Gastrocnemius medialis (tissue), 4 donors: ENCODE results near the gene PRMT7. TPM values are rescaled to one million over a fixed set of nuclear protein-coding genes. Genes with fewer than 3 reads are reported as not detected.

Source experiments
- ATAC-seq, 2 donors: fragments of 150-250 bp; one replicate each; pipeline ENCODE4 v1.9.1; 2016
- DNase-seq, 2 donors: peaks; one replicate each; pipeline ENCODE4 v3.0.0-alpha.2; 2019
- H3K27ac ChIP-seq, 4 donors: fragments of 200-600 bp; sonication (generic); 1 replicate in 1 of 4; 2 replicates in 3 of 4; pipeline ENCODE4 v1.5.1; 2016 to 2018; ENCODE audit warnings: mild to moderate bottlenecking in 2 of 4, moderate library complexity in 1 of 4
- H3K27me3 ChIP-seq, 3 donors: fragments of 200-600 bp; sonication (generic) in 2 of 3; 1 replicate in 1 of 3; 2 replicates in 2 of 3; pipeline versions ENCODE4 v1.5.1 to v1.6.0; 2016 to 2019; ENCODE audit warnings: mild to moderate bottlenecking in 1 of 3, moderate library complexity in 1 of 3
- H3K36me3 ChIP-seq, 2 donors: fragments of 200-600 bp; sonication (generic) in 1 of 2; one replicate each; pipeline ENCODE4 v1.5.1; 2017 to 2018
- H3K4me1 ChIP-seq, 2 donors: fragments of 200-600 bp; sonication (generic) in 1 of 2; one replicate each; pipeline ENCODE4 v1.5.1; 2016 to 2017; ENCODE audit warnings: mild to moderate bottlenecking in 2 of 2
- H3K4me3 ChIP-seq, 4 donors: fragments of 200-600 bp; sonication (generic) in 3 of 4; 1 replicate in 1 of 4; 2 replicates in 3 of 4; pipeline ENCODE4 v1.5.1; 2016 to 2019; ENCODE audit warnings: mild to moderate bottlenecking in 2 of 4
- H3K9me3 ChIP-seq, 3 donors: fragments of 200-600 bp; sonication (generic) in 2 of 3; 1 replicate in 1 of 3; 2 replicates in 2 of 3; pipeline ENCODE4 v1.5.1; 2016 to 2019
- POLR2A ChIP-seq, 2 donors: fragments of 450-650 bp; IDR thresholded peaks; one replicate each; pipeline ENCODE4 v1.6.1; 2017; ENCODE audit warnings: antibody characterized with exemption in 2 of 2, mild to moderate bottlenecking in 2 of 2, moderate library complexity in 2 of 2
- in situ Hi-C, 4 donors: fragments of 200-750 bp; cut with MboI; loops; one replicate each; pipeline versions ENCODE4 v1.15.0 to v1.8.0; 2017; ENCODE audit warnings: low sequenced_read_pairs in 4 of 4
- intact Hi-C: fragments of 100-400 bp; cut with DNase I; formaldehyde crosslinking; loops from one replicate; pipeline ENCODE4 v1.15.1; 2023; ENCODE audit warnings: low total_unique reads
- total RNA-seq, 4 donors: library from RNA; depleted of rRNA; stranded (reverse); fragments of >200 nt; gene quantifications; one replicate each; pipeline versions ENCODE4 v1.1.0 to v1.2.3, GENCODE V29; 2016
- TF ChIP-seq, protein P1 (sequence below), 5 experiments: fragments of 450-650 bp in 3 of 5; fragments of 200-600 bp in 2 of 5; sonication (generic) in 2 of 5; IDR thresholded peaks in 4 of 5; conservative IDR thresholded peaks in 1 of 5; 1 replicate in 4 of 5; 2 replicates in 1 of 5; pipeline ENCODE4 v1.5.1; 2016 to 2019; ENCODE audit warnings: antibody characterized with exemption in 5 of 5, mild to moderate bottlenecking in 3 of 5, moderate library complexity in 3 of 5

PRMT7 gene
- total RNA-seq, 4 donors from 2014 or later, result 22.2 to 41.0 (median 32.8) TPM

DNA sequence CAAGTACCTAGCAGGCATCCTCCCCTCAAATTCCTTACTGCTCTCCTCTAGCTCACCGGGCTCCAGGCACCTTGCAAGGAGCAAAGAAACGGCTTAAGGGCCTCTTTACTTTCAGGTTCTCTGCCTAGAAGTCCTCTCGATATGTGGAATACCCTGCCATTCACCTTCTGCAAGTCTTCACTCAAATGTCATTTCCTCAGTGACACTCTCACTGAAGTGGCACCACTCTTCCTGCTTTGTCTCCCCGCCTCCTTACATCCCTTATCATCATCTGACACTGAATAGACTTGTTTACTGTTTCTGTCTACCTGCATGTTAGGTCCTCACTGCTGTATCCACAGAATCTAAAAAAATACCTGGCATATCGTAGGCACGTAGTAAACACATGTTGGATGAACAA lies 1.0 kb upstream of the PRMT7 start:
- peak overlapping the region; percentile 87 to 91 (median 90) for H3K27ac ChIP-seq
- TF ChIP-seq POLR2A (IDR thresholded peaks at IDR 0.05), result no peak
- peak overlapping the region; percentile 71 to 98 (median 82) for H3K4me3 ChIP-seq
- H3K9me3 ChIP-seq, result no peaks in the 10 kb centered on the region
- H3K36me3 ChIP-seq, result peaks cover 0 to 35% of the 10 kb centered on the region in 2 donors
- no peak for DNase-seq
- ATAC-seq, result no peak
- H3K27me3 ChIP-seq, result no peaks in the 10 kb centered on the region
- intact Hi-C loops (loop anchor here (1.0 to 5.0 kb wide), 3 partner anchors 21 to 62 kb away; partner anchors contain the start of genes PLA2G15 and SLC7A6), in situ Hi-C loops (no loop called here)
- H3K4me1 ChIP-seq, result peaks cover 28 to 41% of the 10 kb centered on the region in 2 donors

DNA sequence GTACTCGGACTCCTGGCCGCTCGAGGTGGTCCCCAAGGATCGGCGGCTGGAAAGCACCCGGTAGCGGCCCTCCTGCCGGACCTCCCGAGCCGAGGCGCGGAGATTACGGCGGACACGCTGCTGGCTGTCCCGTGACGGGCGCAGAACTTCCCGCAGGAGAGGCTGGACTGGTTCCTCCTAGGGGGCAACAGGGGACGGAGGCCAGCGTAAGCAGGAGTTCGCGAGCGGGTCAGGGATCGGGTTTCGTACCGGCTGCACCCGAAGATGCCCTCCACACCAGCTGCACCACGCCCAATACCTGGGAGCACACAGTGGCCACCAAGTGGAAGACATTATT lies 414 bp upstream of the PRMT7 start:
- H3K4me1 ChIP-seq, result peaks cover 28 to 41% of the 10 kb centered on the region in 2 donors
- ATAC-seq, result peak; percentile 58 to 62

DNA sequence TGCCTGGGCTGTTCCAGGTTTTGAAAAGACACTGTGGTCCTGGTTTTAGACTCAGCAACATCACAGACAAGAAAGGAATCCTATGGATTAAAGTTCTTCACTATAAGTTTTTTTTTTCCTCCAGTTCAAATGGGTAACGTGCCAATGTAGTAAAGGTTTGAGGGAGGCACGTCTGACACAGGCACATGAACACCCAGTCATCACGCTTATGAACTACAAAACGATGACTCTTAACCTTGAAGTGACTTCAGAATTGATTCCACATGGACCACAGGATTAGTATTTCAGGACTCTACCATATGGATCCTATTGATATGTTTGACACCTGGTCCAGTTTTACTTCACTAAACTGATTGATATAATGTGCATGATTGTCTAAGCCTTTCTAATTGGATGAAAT lies 2.3 kb downstream of the PRMT7 start:
- TF ChIP-seq, protein P1, sequence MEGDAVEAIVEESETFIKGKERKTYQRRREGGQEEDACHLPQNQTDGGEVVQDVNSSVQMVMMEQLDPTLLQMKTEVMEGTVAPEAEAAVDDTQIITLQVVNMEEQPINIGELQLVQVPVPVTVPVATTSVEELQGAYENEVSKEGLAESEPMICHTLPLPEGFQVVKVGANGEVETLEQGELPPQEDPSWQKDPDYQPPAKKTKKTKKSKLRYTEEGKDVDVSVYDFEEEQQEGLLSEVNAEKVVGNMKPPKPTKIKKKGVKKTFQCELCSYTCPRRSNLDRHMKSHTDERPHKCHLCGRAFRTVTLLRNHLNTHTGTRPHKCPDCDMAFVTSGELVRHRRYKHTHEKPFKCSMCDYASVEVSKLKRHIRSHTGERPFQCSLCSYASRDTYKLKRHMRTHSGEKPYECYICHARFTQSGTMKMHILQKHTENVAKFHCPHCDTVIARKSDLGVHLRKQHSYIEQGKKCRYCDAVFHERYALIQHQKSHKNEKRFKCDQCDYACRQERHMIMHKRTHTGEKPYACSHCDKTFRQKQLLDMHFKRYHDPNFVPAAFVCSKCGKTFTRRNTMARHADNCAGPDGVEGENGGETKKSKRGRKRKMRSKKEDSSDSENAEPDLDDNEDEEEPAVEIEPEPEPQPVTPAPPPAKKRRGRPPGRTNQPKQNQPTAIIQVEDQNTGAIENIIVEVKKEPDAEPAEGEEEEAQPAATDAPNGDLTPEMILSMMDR (IDR thresholded peaks at IDR 0.05 in 4 of 5, conservative IDR thresholded peaks at IDR 0.05 in 1 of 5), result no peak
- TF ChIP-seq POLR2A (IDR thresholded peaks at IDR 0.05), result no peak
- in situ Hi-C loops (no loop called here), intact Hi-C loops (loop anchor here (5.0 kb wide), 2 partner anchors 51 to 66 kb away; partner anchors contain the start of genes PLA2G15 and SLC7A6)
- Histone ChIP-seq H3K27ac (peak overlapping the region in 1 of 4 donors; percentile 34), H3K4me1 (peaks cover 28 to 41% of the 10 kb centered on the region in 2 donors), H3K9me3 (no peaks in the 10 kb centered on the region), H3K27me3 (no peaks in the 10 kb centered on the region), H3K36me3 (peaks cover 0 to 41% of the 10 kb centered on the region in 2 donors), H3K4me3 (no peak overlapping the region)
- no peak for DNase-seq
- ATAC-seq, result no peak

More for the DNA sequence above, 414 bp upstream of the PRMT7 start:
- peak overlapping the region; percentile 71 to 98 (median 82) for H3K4me3 ChIP-seq
- DNase-seq, result peak in 1 of 2 donors; percentile 68
- in situ Hi-C loops, result no loop called here
- H3K36me3 ChIP-seq, result peaks cover 0 to 36% of the 10 kb centered on the region in 2 donors
- no peaks in the 10 kb centered on the region for H3K27me3 ChIP-seq
- H3K9me3 ChIP-seq, result no peaks in the 10 kb centered on the region
- intact Hi-C loops, result loop anchor here (1.0 to 5.0 kb wide), 3 partner anchors 22 to 63 kb away; partner anchors contain the start of genes PLA2G15 and SLC7A6
- TF ChIP-seq, protein P1 (IDR thresholded peaks at IDR 0.05 in 4 of 5, conservative IDR thresholded peaks at IDR 0.05 in 1 of 5), result no peak
- TF ChIP-seq POLR2A (IDR thresholded peaks at IDR 0.05), result no peak
- H3K27ac ChIP-seq, result peak overlapping the region; percentile 87 to 91 (median 90)

DNA sequence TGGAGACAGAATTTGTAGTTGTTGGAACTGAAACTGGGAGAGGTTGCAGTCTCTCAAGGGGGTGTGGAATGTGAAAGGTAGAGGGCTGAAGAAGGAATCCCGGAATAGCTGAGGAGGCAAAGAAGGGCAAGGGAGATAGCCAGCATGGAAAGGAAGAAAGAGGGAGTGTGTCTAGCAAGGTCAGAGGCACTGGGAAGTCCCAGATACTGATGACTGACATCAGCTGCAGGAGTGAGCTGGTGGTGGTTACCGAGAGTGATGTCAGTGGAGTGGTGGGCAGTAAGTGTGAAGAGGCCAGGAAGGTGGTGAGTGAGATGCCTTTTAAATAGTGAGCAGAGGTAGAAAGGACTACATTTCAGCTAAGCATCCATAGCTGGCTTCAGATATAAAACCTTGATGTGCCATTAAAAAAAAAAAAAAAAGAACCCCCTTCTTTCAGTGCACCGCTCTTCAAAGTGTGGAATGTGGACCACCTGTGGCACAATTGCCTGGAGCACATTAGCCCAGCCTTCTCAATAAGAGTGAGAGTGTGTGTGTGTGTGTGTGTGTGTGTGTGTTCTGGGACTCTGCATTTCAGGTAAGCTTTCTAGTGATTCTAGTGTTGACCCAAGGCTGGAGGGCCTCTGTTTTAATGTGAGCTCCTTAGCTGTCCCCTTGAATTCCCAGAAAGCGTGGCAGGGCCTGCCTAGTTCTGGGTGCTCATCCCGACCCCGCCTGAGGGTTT lies 8.5 kb downstream of the PRMT7 start:
- no peak overlapping the region for H3K27ac ChIP-seq
- no peaks in the 10 kb centered on the region for H3K9me3 ChIP-seq
- intact Hi-C loops, result no loop called here
- peaks cover 0 to 52% of the 10 kb centered on the region in 2 donors for H3K36me3 ChIP-seq
- ATAC-seq (no peak), DNase-seq (no peak)
- no peaks in the 10 kb centered on the region for H3K27me3 ChIP-seq
- TF ChIP-seq, protein P1 (IDR thresholded peaks at IDR 0.05 in 4 of 5, conservative IDR thresholded peaks at IDR 0.05 in 1 of 5), result no peak
- no peak for TF ChIP-seq POLR2A (IDR thresholded peaks at IDR 0.05)
- H3K4me1 ChIP-seq, result no peaks in the 10 kb centered on the region
- in situ Hi-C loops, result no loop called here
- H3K4me3 ChIP-seq, result no peak overlapping the region

DNA sequence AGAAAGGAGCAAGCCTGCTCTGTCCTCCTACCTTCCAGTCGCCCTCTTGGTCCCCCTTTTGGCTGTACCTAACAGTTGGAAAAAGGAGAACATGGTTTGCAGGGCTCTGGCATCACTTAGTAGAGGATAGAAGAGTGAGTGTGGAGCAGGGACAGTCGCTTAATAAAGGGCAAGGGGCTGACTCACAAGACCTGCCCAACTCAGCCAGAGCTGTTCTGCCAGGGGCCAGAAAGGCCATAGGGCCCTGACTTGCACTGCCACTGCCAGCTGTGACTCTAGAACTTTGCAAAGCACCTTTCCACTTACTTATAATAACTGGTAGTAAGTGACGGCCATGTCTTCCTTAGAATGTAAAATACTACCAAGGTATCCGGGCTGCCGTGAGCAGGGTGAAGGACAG lies 13.5 kb downstream of the PRMT7 start:
- Histone ChIP-seq H3K4me1 (peaks cover 0 to 7% of the 10 kb centered on the region in 2 donors), H3K27me3 (no peaks in the 10 kb centered on the region), H3K36me3 (peaks cover 0 to 44% of the 10 kb centered on the region in 2 donors), H3K4me3 (no peak overlapping the region), H3K9me3 (no peaks in the 10 kb centered on the region), H3K27ac (no peak overlapping the region)
- ATAC-seq, result no peak
- DNase-seq, result no peak
- intact Hi-C loops (no loop called here), in situ Hi-C loops (loop anchor here in 1 of 4 donors (5.0 kb wide), 1 partner anchor 82 kb away; no protein-coding TSS in a partner anchor)
- TF ChIP-seq, protein P1 (IDR thresholded peaks at IDR 0.05 in 4 of 5, conservative IDR thresholded peaks at IDR 0.05 in 1 of 5), result no peak
- TF ChIP-seq POLR2A (IDR thresholded peaks at IDR 0.05), result no peak
